ENCODE measurements around the gene SNX32.

Gene SNX32

DNA sequence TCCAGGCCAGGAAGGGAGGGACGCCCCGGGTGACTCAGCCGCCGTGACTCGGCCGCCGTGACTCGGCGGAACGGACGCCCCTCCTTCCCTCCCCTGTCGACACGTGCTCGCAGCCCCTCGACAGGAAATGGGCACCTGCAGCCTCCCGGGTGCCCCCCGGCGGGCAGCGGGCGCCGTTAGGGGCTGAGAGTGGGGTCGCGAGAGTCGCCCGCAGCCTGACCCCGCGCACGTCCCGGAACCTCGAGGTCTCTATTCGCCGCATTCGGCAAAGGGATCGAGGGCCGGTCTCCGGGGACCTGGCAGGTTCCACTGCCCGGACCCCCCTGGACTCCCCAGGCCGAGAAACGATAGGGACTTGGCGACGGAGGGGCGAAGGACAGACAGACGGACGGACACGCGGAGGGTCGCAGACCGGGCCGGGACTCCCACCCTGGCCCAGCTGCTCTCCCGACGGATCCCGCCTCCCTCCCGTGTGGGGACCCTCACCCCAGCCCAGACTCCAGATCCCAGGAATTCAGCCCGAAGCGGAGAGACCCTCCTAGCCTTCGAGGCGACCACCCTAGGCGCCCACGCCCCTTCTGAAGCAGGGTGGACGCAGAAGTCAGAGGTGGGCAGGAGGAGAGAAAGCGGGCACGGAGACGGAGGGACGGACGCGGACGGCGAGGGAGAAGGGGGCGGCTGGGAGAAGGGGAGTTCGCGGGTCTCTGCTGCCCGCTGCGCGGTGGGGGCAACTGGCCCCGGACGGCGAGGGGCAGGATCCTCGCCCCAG lies 65.8 kb downstream of the SNX32 start:
- DNase-seq (ENCODE audit: low read depth in 2 of 2) = peak; percentile 56 to 63

DNA sequence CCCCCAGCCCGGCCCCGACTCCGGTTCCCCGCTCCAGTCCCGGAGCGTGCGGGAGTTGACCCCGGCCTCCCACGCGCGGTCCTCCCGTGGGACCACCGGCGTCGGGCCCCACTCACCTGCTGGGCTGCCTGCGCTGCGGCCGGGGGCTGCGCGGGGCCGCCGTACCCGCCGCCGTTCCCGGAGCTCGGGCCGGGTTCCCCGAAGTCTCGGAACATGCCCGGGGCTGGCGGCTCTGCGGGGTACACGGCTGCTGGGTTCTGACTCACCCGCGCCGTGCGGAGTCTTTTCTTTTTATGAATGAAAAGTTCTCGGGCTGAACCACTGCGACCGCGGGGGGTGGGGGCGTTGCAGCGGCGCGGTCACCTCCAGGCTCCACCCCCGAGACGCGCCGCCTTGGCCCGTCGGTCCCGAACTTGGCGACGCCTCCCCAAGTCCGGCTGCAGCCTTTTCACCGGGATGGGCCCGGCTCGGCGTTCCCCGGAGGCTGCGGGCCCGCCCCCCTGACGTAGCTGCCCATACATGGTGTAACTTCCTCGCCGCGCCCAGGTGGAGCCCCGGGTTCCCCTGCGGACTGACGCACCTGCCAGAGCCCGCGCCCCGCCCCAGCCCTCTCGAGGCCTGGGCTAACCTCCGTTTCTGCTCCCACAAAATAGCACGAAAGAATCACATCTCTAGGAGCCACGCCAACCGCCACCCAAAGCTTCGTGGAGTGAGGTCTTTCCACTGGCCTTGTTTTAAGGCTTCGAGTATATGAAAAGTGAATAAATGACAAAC lies 66.5 kb downstream of the SNX32 start, which contains the start of gene FOSL1:
Gene FOSL1 (minus strand): TSS at position 264 of the 774 bp plus-strand sequence. CDS start 49 bp downstream, at position 215.
- DNase-seq (ENCODE audit: low read depth in 2 of 2) = peak; percentile 84 to 90

DNA sequence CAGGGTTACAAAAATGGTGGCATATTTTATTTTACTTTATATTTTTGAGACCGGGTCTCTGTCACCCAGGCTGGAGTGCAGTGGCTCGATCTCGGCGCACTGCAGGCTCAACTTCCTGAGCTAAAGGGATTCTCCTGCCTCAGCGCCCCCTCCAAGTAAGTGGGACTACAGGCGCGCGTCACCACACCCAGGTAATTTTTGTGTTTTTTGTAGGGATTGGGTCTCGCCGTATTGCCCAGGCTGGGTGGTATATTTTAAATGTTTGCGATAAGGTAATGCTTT lies 67.1 kb downstream of the SNX32 start:
- no peak for DNase-seq (ENCODE audit: low read depth in 2 of 2)

DNA sequence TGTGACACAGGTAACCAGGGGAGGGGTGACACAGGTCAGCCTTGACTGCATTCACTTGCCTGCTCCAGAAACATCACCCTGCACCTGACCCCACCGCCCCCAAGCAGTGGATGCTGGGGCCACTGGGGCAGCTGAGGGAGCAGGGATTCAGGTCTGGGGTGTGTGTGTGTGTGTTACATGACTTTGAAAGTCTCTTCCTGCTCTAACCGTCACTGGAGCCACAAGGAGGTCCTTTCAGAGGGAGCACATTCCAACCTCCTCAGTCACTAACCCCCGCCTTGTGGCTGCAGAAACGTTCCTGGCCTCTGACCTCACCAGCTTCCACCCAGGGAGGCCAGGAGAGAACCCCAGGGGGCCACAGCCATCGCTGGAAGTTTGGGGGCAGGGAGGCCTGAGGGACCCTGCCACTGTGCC lies 69.3 kb downstream of the SNX32 start:
- no peak for DNase-seq (ENCODE audit: low read depth in 2 of 2)
